Skeletal muscle satellite cell (primary cell): ENCODE results near the gene KRTAP4-16.
"Not testable (repeated sequence)": the region's sequence is repeated elsewhere in the genome, so short reads cannot be mapped to it uniquely, and the experiment has no call there.

Source experiments
- H3K27me3 ChIP-seq: 2 replicates; pipeline ENCODE4 v1.7.0; 2013; ENCODE audit warnings: low read length; ENCODE audit not compliant: control insufficient read depth, insufficient read depth
- H3K36me3 ChIP-seq: 2 replicates; pipeline ENCODE4 v1.7.0; 2013; ENCODE audit warnings: mild to moderate bottlenecking, control low read depth, low read length; ENCODE audit not compliant: insufficient read depth
- H3K4me1 ChIP-seq: 2 replicates; pipeline ENCODE4 v1.7.0; 2013; ENCODE audit warnings: low read length; ENCODE audit not compliant: control insufficient read depth, insufficient read depth
- H3K4me2 ChIP-seq: 2 replicates; pipeline ENCODE4 v1.7.0; 2013; ENCODE audit warnings: mild to moderate bottlenecking, low read length
- H3K4me3 ChIP-seq: 2 replicates; pipeline ENCODE4 v1.7.0; 2013; ENCODE audit warnings: low read length
- H3K9ac ChIP-seq: 2 replicates; pipeline ENCODE4 v1.7.0; 2013; ENCODE audit warnings: mild to moderate bottlenecking, low read depth, low read length, moderate library complexity
- H3K9me3 ChIP-seq: replicated peaks from 2 replicates; pipeline ENCODE4 v1.7.0; 2013; ENCODE audit warnings: mild to moderate bottlenecking, control low read depth, low read length

The KRTAP4-16 gene

DNA sequence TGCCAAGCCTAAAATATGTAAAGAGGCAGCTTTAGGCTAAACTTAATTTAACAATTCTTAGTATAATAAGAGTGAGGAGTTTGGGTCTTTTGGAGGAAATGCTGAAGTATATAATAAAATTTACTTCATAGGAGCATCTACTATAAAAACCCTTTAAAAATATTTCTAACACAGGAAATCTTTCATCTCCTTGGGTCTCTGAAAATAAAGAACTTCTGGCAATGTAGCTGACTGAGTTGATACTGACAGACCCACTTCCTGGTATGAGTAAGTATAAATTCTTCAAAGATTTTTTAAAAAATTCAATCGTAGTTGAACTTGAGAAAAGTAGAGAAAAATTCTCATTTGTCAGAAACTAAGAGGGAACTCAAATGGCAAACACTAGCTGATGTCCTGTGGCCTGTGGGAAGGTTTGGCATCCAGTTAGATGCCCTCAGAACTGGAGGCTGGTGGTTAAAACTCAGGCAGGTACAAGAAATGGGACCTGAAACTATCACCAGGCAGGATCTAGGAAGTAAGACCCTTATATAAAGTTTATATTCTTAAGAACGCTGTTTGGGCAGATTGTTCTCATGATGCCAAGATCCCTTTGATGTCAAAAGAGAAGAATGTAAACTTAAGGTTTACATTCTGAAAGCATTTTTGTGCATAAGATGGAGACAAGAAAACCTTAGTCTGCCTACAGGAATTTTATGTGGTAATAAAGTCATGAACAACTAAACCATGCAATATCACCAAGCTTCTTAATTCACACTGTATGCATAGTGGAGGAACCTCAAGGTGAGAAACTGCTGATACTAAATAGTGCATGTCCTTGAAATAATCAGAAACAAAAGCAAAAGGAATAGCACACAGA is 32.1 kb upstream of the KRTAP4-16 start:
- Histone ChIP-seq H3K4me3 (no peak overlapping the region), H3K9ac (no peak overlapping the region), H3K27me3 (no peaks in the 10 kb centered on the region), H3K4me2 (no peak overlapping the region), H3K4me1 (peaks cover 26% of the 10 kb centered on the region), H3K9me3 (no peaks in the 10 kb centered on the region), H3K36me3 (no peaks in the 10 kb centered on the region)

DNA sequence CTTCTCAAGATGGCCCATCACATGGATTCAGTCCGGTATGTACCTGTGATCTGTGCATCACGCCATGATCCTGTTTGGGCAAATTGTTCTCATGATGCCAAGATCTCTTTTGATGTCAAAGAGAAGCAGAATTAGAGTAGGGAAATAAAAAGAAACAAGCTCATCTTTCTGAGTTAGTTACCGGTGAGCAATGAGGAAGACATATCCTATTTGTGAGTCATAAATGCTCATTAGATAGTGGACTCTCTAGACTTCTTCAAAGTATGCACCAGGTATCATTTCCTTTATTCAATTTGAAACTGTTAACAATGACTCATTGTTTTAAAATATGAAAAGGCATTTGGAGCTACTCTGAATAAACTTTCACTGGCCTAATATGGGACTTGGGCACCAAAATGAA is 30.0 kb upstream of the KRTAP4-16 start:
- Histone ChIP-seq H3K4me1 (peaks cover 26% of the 10 kb centered on the region), H3K4me2 (peak overlapping the region; percentile 14), H3K9ac (no peak overlapping the region), H3K9me3 (no peaks in the 10 kb centered on the region), H3K4me3 (no peak overlapping the region), H3K27me3 (no peaks in the 10 kb centered on the region), H3K36me3 (no peaks in the 10 kb centered on the region)

DNA sequence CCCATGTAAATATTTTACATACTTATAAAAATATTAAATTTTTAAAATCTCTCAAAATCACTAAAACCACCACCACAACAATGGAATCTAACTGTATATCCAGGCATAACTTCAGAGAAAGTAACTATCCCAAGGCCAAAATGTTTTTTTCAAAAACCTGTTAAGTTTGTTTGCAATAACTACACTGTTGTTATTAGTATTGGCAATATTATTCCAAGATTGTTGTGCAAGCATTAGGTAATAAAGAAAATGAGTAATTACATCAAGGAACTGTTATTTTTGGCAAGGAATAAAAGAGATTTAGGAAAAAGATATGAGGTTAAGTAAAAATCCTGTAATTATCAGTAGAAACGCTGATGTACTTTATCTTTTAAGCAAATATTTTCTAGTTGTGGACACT is 25.4 kb upstream of the KRTAP4-16 start:
- Histone ChIP-seq H3K9me3 (no peaks in the 10 kb centered on the region), H3K9ac (no peak overlapping the region), H3K4me1 (peaks cover 17% of the 10 kb centered on the region), H3K36me3 (no peaks in the 10 kb centered on the region), H3K4me2 (no peak overlapping the region), H3K27me3 (no peaks in the 10 kb centered on the region), H3K4me3 (no peak overlapping the region)

DNA sequence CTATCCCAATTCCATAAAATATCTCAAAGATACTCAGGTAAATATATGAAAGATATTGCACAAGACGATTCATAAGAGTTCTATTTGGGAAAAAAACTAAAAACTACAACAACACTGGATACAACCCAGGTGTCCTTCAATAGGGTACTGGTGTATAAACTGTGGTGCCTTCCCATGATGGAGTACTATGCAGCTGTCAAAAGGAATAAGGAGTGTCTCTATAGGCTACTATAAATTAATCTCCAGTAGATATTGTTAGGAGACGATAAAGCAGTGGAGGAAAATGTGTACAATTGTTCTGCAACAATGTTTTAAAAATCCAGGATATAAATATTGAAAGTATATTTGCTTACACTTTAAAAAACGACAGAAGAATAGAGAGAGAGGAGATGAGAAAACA is 24.4 kb upstream of the KRTAP4-16 start:
- no peaks in the 10 kb centered on the region for H3K9me3 ChIP-seq
- no peaks in the 10 kb centered on the region for H3K27me3 ChIP-seq
- H3K4me2 ChIP-seq: no peak overlapping the region
- H3K36me3 ChIP-seq: no peaks in the 10 kb centered on the region
- H3K9ac ChIP-seq: no peak overlapping the region
- H3K4me1 ChIP-seq: peaks cover 7% of the 10 kb centered on the region
- H3K4me3 ChIP-seq: no peak overlapping the region

DNA sequence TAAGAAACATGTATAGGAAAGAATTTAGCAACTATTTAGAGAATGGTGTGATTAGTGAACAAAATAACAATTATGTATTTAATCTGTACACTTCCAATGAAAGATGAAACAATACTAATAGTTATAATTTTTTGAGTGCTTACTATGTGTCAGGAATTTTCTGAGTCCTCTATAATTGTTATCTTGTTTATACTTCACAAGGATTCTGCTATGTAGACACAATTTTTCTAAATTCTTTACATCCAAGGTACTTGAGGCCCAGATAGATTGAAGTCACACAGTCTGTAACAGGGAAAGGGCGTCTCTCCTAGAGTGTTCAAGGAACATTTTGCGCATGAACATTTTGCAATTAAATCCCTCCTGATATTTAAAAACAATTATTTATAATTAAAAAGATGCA is 23.1 kb upstream of the KRTAP4-16 start:
- H3K27me3 ChIP-seq: no peaks in the 10 kb centered on the region
- no peak overlapping the region for H3K4me3 ChIP-seq
- H3K36me3 ChIP-seq: no peaks in the 10 kb centered on the region
- no peak overlapping the region for H3K9ac ChIP-seq
- peaks cover 4% of the 10 kb centered on the region for H3K4me1 ChIP-seq
- no peak overlapping the region for H3K4me2 ChIP-seq
- H3K9me3 ChIP-seq: no peaks in the 10 kb centered on the region

DNA sequence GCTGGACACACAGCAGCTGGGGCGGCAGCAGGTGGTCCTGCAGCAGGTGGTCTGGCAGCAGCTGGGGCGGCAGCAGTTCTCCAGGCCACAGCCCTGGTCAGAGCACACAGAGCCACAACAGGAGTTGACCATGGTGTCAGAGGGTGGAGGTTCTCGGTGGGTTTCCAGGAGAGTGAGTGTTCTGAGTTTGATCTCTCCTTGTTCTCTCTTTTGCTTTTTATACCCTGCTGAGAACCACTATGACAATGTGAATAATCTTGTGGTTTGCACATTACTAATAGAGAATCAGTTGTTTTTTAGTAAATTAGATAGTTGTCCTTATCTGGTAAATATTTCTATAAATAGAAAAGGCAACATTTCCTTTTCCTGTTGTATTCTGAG is 22.0 kb upstream of the KRTAP4-16 start, which contains the start of gene KRTAP4-12:
Gene KRTAP4-12 (minus strand): TSS at position 192 of the 381 bp plus-strand sequence. CDS start 60 bp downstream, at position 132.
- not testable (repeated sequence) for H3K27me3 ChIP-seq, H3K36me3 ChIP-seq, H3K9ac ChIP-seq, H3K9me3 ChIP-seq, H3K4me2 ChIP-seq, H3K4me1 ChIP-seq, H3K4me3 ChIP-seq

DNA sequence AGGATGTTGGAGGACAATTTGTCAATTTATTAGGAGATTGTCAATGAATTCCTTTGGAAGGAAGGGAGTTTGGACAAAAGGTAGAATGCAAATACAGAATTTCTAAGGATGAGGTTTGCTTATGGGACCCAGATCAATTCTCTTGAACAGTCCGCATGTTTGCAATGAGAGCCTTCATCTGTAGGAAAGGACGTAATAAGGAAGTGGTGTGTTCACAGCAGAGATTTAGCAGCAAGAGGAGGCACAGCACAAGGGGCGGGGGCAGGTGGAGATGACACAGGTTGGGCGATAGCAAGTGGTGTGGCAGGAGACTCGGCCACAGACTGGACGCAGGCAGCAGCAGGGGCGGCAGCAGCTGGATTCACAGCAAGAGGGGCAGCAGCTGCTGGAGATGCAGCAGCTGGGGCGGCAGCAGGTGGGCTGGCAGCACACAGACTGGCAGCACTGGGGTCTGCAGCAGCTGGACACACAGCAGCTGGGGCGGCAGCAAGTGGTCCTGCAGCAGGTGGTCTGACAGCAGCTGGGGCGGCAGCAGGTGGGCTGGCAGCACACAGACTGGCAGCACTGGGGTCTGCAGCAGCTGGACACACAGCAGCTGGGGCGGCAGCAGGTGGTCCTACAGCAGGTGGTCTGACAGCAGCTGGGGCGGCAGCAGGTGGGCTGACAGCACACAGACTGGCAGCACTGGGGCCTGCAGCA is 21.4 kb upstream of the KRTAP4-16 start:
- not testable (repeated sequence) for H3K4me3 ChIP-seq, H3K4me2 ChIP-seq, H3K27me3 ChIP-seq, H3K9me3 ChIP-seq, H3K36me3 ChIP-seq, H3K4me1 ChIP-seq, H3K9ac ChIP-seq

DNA sequence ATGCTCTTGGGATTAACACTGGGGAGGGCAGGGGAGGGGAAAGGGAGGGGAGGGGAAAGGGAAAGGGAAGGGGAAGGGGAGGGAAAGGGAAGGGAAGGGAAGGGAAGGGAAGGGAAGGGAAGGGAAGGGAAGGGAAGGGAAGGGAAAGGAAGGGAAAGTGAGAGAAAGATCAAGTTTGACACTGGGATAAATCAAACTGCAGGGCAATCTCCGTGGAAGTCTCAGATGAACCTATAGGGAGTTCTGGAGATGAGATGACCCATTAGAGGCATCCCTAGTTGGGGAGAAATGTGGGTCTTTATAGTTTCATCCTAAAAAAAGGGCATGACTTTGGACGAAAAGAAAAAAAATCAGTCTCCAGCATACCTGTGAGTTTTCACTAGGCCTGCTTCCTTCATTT is 19.7 kb upstream of the KRTAP4-16 start:
- Histone ChIP-seq H3K9me3 (no peaks in the 10 kb centered on the region), H3K36me3 (no peaks in the 10 kb centered on the region), H3K9ac (no peak overlapping the region), H3K4me3 (no peak overlapping the region), H3K27me3 (no peaks in the 10 kb centered on the region), H3K4me2 (no peak overlapping the region), H3K4me1 (peaks cover 4% of the 10 kb centered on the region)

DNA sequence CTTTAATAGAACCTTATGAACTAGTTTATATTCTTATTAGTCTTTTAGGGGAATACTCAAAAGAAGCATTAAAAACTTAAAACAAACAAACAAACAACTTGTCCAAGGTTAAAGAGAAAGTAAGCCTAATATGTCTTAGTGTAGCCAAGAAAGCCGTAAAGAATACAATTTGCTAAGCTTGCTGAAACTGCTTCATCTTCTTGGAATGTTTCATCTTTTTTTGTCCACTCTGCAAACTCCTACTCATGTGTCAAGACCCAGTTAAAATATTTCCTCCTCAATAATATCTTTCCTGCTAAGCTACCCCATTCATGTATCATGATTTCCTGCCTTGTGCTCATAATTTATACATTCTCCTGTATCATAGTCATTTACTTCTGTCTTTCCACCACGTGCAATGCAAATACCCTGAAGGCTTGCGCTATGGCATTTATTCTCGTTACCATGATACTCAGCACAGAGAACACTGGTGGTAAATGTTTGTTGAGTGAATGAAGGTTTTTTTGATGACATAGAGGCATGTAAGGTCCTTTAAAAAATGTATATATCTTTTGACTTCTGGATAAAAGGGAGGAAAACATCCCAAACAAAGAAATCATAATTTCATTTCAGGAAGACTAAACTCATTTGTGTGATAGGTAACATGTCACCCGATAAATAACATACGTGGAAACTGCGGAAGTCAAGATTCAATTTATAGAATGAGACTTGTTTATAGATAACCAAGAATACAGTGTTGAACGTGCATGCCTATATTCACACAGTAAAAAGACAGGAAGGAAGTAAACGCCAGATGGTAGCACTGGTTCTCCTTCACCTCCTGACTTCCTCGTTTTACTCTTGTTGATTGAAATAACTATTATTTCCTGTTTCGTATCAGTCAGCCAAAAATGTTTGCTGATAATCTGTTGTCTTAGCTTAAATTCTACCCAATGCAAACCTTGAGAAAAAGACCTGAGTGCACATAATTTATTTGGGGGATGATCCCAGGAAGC is 18.0 kb upstream of the KRTAP4-16 start:
- H3K9me3 ChIP-seq, H3K4me2 ChIP-seq, H3K4me1 ChIP-seq: not testable (repeated sequence)

DNA sequence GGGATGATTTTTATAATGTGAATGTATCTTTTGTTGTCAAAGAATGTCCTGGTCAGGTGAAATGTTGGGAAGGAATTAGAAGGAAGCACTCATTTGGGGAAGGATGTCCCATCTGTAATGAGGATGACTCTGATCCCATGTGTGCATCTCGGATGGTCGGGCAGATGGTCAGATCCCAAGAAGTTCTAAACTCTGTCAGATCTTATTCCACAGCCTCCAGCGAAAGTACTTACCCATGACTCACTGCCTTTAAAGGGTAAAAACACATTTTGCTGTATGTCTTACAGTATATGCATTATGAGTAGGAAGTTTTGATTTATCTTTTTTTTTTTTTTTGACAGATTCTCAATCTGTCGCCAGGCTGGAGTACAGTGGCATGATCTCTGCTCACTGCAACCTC is 16.7 kb upstream of the KRTAP4-16 start:
- Histone ChIP-seq H3K9ac (no peak overlapping the region), H3K9me3 (no peaks in the 10 kb centered on the region), H3K27me3 (no peaks in the 10 kb centered on the region), H3K4me1 (no peaks in the 10 kb centered on the region), H3K36me3 (no peaks in the 10 kb centered on the region), H3K4me3 (no peak overlapping the region), H3K4me2 (no peak overlapping the region)

More for the DNA sequence above, 18.0 kb upstream of the KRTAP4-16 start:
- H3K27me3 ChIP-seq, H3K4me3 ChIP-seq, H3K36me3 ChIP-seq, H3K9ac ChIP-seq: not testable (repeated sequence)

DNA sequence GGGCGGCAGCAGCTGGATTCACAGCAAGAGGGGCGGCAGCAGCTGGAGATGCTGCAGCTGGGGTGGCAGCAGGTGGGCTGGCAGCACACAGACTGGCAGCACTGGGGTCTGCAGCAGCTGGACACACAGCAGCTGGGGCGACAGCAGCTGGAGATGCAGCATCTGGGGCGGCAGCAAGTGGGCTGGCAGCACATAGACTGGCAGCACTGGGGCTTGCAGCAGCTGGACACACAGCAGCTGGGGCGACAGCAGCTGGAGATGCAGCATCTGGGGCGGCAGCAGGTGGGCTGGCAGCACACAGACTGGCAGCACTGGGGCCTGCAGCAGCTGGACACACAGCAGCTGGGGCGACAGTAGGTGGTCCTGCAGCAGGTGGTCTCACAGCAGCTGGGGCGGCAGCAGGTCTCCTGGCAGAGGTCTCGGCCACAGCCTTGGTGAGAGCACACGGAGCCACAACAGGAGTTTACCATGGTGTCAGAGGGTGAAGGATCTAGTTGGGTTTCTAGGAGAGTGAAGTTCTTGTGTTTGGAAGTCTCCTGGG is 15.9 kb upstream of the KRTAP4-16 start, which contains the start of gene KRTAP4-11:
Gene KRTAP4-11 (minus strand): TSS at position 528 of the 541 bp plus-strand sequence. CDS start 58 bp downstream, at position 470.
- H3K27me3 ChIP-seq, H3K4me1 ChIP-seq, H3K4me3 ChIP-seq, H3K36me3 ChIP-seq, H3K4me2 ChIP-seq, H3K9me3 ChIP-seq, H3K9ac ChIP-seq: not testable (repeated sequence)
